ENCODE data around the gene HOXB6. TPM values are rescaled to one million over a fixed set of nuclear protein-coding genes. Genes with fewer than 3 reads are reported as not detected.

HOXB6 gene
- total and polyA plus RNA-seq, 3 experiments from 2014 or later: 0.22 to 0.37 TPM; not detected in 1

DNA sequence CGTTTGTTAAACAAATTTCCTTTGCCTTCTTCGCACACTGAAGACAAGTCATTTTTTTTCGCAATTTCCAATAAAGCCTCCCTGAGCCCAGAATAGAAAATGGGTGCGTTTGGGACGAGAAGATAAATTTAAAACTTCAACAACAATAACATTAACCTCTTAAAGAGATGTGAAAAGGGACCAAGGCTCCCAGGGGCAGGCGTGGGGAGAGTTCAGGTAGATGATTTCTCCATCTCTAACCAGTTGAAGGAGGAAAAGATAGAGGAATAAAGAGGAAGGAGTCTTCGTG is 25.4 kb downstream of the HOXB6 start:
- H3K36me3 Mint-ChIP-seq: peaks cover 0 to 5% (median 0%) of the 10 kb centered on the region in 3 donors
- H3K4me3 Mint-ChIP-seq: peak overlapping the region; percentile 87 to 98 (median 96)
- no peaks in the 10 kb centered on the region for H3K9me3 Mint-ChIP-seq
- peaks cover 34 to 54% of the 10 kb centered on the region in 2 donors for H3K27me3 Mint-ChIP-seq
- Histone ChIP-seq H3K4me3 (ENCODE audit: low read length) (no peak overlapping the region), H3K4me1 (ENCODE audit: insufficient read depth, low read length) (peaks cover 29% of the 10 kb centered on the region), H3K27ac (ENCODE audit: low read depth, low read length) (peak overlapping the region; percentile 81), H3K27me3 (ENCODE audit: insufficient read depth, low read length, poor library complexity, severe bottlenecking) (peaks cover 44% of the 10 kb centered on the region), H3K36me3 (ENCODE audit: insufficient read depth, low read length) (no peaks in the 10 kb centered on the region), H3K9me3 (ENCODE audit: low read length) (no peaks in the 10 kb centered on the region)
- ChIA-PET CTCF (interaction anchor here (1.2 kb wide), 1 partner anchor 11 kb away, joined by 3 read pairs; no protein-coding TSS in a partner anchor), POLR2A (no interaction called here)
- DNase-seq: no peak
- peaks cover 23 to 52% (median 35%) of the 10 kb centered on the region in 3 donors for H3K4me1 Mint-ChIP-seq
- H3K27ac Mint-ChIP-seq: peak overlapping the region in 1 of 8 donors; percentile 90

DNA sequence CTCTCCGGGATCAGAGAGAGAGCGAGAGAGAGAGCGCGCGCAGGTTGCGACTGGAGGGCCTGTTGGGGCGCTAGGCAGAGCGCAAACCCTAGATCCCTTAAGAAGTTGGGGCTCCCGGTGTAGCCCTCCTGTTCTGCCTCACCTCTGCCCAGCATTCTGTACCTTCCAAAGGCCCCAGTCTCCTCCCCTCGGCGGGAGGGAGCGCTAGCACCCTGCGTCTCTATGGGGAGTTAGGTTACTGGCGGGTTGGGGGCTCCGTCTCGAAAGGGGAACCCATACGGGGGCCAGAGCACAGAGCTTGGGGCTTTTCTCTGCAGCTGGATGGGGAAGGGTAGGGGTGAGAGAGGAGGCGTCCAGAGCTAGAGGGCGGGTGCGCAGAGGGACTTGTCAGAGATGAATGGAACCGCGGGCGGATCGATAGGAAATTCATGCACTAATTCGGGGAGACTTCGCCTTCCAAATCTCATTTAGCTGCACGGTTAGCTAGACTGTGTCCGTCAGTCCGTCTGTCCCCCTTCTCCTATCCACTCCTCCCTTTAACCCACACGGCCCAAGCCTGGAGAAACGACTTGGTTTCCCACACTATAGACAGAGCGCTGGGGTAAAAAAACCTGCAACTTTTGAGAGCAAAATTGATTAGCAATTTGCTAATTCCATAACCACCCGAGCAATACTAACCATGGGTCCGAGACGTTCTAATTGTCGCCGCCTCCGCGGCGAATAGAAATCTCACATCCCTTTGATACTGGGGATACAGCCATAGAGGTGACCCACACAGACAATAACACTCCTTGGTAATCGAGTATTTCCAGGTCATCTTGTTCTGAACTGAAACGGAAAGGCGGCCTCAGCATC is 25.9 kb downstream of the HOXB6 start:
- Histone ChIP-seq H3K4me1 (ENCODE audit: insufficient read depth, low read length) (peaks cover 29% of the 10 kb centered on the region), H3K27ac (ENCODE audit: low read depth, low read length) (peak overlapping the region; percentile 81), H3K36me3 (ENCODE audit: insufficient read depth, low read length) (no peaks in the 10 kb centered on the region), H3K9me3 (ENCODE audit: low read length) (no peaks in the 10 kb centered on the region), H3K27me3 (ENCODE audit: insufficient read depth, low read length, poor library complexity, severe bottlenecking) (peaks cover 44% of the 10 kb centered on the region), H3K4me3 (ENCODE audit: low read length) (peak overlapping the region; percentile 82)
- Mint-ChIP-seq H3K36me3 (peaks cover 0 to 5% (median 0%) of the 10 kb centered on the region in 3 donors), H3K27ac (peak overlapping the region in 7 of 8 donors; percentile 6 to 98 (median 85)), H3K4me3 (peak overlapping the region; percentile 87 to 98 (median 96)), H3K9me3 (no peaks in the 10 kb centered on the region), H3K27me3 (peaks cover 36 to 48% of the 10 kb centered on the region in 2 donors), H3K4me1 (peaks cover 23 to 52% (median 35%) of the 10 kb centered on the region in 3 donors)
- CTCF ChIA-PET: interaction anchor here (1.2 kb wide), 1 partner anchor 12 kb away, joined by 3 read pairs; no protein-coding TSS in a partner anchor
- POLR2A ChIA-PET: no interaction called here
- no peak for DNase-seq

DNA sequence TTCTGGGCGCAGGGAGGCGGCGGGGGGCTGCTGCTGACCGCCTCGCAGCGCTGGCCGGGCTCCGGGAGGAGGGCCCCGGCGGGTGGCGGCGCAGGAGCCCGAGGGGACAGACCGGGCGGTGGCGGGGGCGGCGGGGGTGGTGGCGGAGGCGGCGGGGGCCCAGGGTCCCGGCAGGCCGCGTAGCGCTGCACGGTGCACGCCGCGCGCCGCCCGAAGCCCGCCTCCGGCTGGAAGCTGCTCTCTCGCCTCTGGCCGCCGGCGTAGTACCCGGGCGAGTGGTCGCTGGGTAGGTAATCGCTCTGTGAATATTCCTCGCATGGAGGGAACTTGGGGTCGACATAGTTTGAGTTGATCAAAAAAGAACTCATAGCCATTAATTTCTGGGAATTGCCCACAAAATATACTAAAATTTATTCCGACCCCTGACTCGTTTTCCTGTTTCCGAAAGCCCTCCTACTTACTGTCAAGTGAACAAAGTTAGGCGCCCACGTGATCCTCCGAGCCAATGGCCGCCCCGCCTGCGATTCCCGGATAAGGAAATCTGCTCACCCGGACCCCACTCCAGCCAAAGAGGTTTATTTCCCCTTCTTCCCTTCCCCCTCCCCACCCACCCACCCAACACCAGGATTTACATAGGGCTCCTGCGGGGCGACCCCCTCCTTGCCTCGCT is 26.7 kb downstream of the HOXB6 start, which contains the start of gene HOXB4:
Gene HOXB4, minus strand, starts transcription at position 405 of the 670 bp plus-strand sequence. Its CDS starts 31 bp downstream, at position 374.
- DNase-seq: peak; percentile 65 to 85 (median 73)
- no peaks in the 10 kb centered on the region for H3K9me3 ChIP-seq (ENCODE audit: low read length)
- Mint-ChIP-seq H3K9me3 (no peaks in the 10 kb centered on the region), H3K27me3 (peaks cover 36 to 43% of the 10 kb centered on the region in 2 donors), H3K4me1 (peaks cover 23 to 55% (median 35%) of the 10 kb centered on the region in 3 donors), H3K27ac (peak within 1 kb of the TSS; percentile 6 to 98 (median 89)), H3K4me3 (peak within 1 kb of the TSS; percentile 87 to 98 (median 96)), H3K36me3 (peaks cover 0 to 7% (median 0%) of the 10 kb centered on the region in 3 donors)
- CTCF ChIA-PET: interaction anchor here (1.0 to 1.2 kb wide), 2 partner anchors 13 to 15 kb away, joined by 3 read pairs; partner anchors contain the start of gene HOXB5
- peak within 1 kb of the TSS; percentile 81 for H3K27ac ChIP-seq (ENCODE audit: low read depth, low read length)
- H3K36me3 ChIP-seq (ENCODE audit: insufficient read depth, low read length): no peaks in the 10 kb centered on the region
- peaks cover 44% of the 10 kb centered on the region for H3K27me3 ChIP-seq (ENCODE audit: insufficient read depth, low read length, poor library complexity, severe bottlenecking)
- peak within 1 kb of the TSS; percentile 82 for H3K4me3 ChIP-seq (ENCODE audit: low read length)
- H3K4me1 ChIP-seq (ENCODE audit: insufficient read depth, low read length): peaks cover 29% of the 10 kb centered on the region
- POLR2A ChIA-PET: interaction anchor here (0.6 to 1.5 kb wide), 4 partner anchors 17 to 36 kb away, joined by 3 to 4 read pairs (median 4); no protein-coding TSS in a partner anchor

DNA sequence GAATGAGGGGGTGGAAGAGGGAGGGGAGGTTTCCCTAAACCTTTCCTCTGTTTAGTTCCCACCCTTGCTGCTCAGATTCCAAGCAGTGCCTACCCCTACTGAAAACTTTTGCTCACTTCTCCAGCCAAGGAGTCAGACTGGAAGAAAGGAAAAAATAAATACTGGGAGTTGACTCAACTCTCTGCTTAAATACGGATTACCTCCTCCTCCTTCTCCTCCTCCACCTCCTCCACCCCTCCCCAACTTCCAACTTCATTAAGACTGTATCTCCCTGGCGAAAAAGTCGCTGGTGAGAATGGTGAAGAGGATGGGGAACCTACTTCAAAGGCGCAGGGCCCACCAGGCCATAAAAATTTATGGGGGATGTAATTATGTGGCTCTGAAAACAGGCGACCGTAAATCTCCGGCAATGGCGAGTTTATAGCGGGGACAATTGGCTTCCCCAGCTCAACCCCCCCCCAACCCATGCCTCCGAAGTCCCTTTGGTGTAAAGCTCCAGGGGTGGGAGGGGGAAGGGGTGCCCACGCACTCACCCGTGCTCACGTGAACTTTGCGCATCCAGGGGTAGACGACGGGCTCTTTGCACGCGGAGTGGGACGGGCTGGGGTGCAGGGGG is 27.3 kb downstream of the HOXB6 start:
- Mint-ChIP-seq H3K36me3 (peaks cover 0 to 7% (median 0%) of the 10 kb centered on the region in 3 donors), H3K27me3 (peaks cover 30 to 37% of the 10 kb centered on the region in 2 donors), H3K4me1 (peaks cover 22 to 52% (median 32%) of the 10 kb centered on the region in 3 donors), H3K4me3 (peak overlapping the region; percentile 79 to 90 (median 84)), H3K27ac (peak overlapping the region in 6 of 8 donors; percentile 24 to 88 (median 66)), H3K9me3 (no peaks in the 10 kb centered on the region)
- ChIA-PET POLR2A (interaction anchor here (0.6 to 1.5 kb wide), 4 partner anchors 18 to 36 kb away, joined by 3 to 4 read pairs (median 4); no protein-coding TSS in a partner anchor), CTCF (interaction anchor here (1.0 kb wide), 1 partner anchor 16 kb away, joined by 3 read pairs; the partner anchor contains the start of gene HOXB5)
- no peaks in the 10 kb centered on the region for H3K36me3 ChIP-seq (ENCODE audit: insufficient read depth, low read length)
- DNase-seq: peak in 1 of 5 donors; percentile 58
- peak overlapping the region; percentile 45 for H3K4me3 ChIP-seq (ENCODE audit: low read length)
- H3K27me3 ChIP-seq (ENCODE audit: insufficient read depth, low read length, poor library complexity, severe bottlenecking): peaks cover 39% of the 10 kb centered on the region
- peak overlapping the region; percentile 72 for H3K27ac ChIP-seq (ENCODE audit: low read depth, low read length)
- H3K9me3 ChIP-seq (ENCODE audit: low read length): no peaks in the 10 kb centered on the region
- peaks cover 28% of the 10 kb centered on the region for H3K4me1 ChIP-seq (ENCODE audit: insufficient read depth, low read length)

DNA sequence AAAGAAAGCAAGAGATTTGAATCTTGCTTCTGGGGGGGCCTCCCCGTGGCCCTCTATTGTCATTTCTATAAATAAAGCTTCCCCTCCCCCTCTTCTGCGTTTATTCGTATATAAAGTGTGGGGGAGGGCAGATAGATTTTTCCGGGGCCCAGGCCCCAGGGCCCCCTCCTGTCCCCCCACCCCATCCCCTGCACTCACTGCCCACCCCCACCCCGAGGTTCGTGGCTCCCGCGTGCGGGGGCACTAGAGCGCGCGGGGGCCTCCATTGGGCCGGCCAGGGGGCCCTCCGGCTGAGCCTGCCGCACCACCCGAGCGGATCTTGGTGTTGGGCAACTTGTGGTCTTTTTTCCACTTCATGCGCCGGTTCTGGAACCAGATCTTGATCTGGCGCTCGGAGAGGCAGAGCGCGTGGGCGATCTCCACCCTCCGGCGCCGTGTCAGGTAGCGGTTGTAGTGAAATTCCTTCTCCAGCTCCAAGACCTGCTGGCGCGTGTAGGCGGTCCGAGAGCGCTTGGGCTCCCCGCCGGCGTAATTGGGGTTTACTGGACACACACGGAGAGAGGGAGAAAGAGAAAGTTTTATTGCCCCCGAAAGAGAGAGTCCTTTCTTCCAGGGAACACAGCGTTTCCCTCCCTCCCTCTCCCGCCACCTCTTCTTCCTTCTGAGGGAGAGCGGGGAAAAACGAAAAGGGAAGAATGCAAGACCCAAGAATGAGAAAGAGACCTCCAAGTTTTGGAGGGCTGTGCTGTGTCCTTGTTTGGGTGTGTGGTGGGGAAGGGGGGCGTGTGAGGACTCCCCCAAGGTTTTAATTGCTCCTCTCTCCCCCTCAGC is 28.1 kb downstream of the HOXB6 start:
- Histone ChIP-seq H3K9me3 (ENCODE audit: low read length) (no peaks in the 10 kb centered on the region), H3K4me1 (ENCODE audit: insufficient read depth, low read length) (peaks cover 22% of the 10 kb centered on the region), H3K27me3 (ENCODE audit: insufficient read depth, low read length, poor library complexity, severe bottlenecking) (peaks cover 32% of the 10 kb centered on the region), H3K4me3 (ENCODE audit: low read length) (peak overlapping the region; percentile 45), H3K27ac (ENCODE audit: low read depth, low read length) (peak overlapping the region; percentile 72), H3K36me3 (ENCODE audit: insufficient read depth, low read length) (no peaks in the 10 kb centered on the region)
- CTCF ChIA-PET: interaction anchor here (1.0 kb wide), 1 partner anchor 17 kb away, joined by 3 read pairs; the partner anchor contains the start of gene HOXB5
- peaks cover 0 to 9% (median 0%) of the 10 kb centered on the region in 3 donors for H3K36me3 Mint-ChIP-seq
- peaks cover 28 to 31% of the 10 kb centered on the region in 2 donors for H3K27me3 Mint-ChIP-seq
- no peaks in the 10 kb centered on the region for H3K9me3 Mint-ChIP-seq
- DNase-seq: no peak
- peak overlapping the region in 2 of 8 donors; percentile 24 to 66 for H3K27ac Mint-ChIP-seq
- POLR2A ChIA-PET: interaction anchor here (1.0 to 1.5 kb wide), 2 partner anchors 33 to 35 kb away, joined by 4 read pairs; no protein-coding TSS in a partner anchor
- peak overlapping the region; percentile 39 to 90 (median 82) for H3K4me3 Mint-ChIP-seq
- H3K4me1 Mint-ChIP-seq: peaks cover 19 to 46% (median 29%) of the 10 kb centered on the region in 3 donors

DNA sequence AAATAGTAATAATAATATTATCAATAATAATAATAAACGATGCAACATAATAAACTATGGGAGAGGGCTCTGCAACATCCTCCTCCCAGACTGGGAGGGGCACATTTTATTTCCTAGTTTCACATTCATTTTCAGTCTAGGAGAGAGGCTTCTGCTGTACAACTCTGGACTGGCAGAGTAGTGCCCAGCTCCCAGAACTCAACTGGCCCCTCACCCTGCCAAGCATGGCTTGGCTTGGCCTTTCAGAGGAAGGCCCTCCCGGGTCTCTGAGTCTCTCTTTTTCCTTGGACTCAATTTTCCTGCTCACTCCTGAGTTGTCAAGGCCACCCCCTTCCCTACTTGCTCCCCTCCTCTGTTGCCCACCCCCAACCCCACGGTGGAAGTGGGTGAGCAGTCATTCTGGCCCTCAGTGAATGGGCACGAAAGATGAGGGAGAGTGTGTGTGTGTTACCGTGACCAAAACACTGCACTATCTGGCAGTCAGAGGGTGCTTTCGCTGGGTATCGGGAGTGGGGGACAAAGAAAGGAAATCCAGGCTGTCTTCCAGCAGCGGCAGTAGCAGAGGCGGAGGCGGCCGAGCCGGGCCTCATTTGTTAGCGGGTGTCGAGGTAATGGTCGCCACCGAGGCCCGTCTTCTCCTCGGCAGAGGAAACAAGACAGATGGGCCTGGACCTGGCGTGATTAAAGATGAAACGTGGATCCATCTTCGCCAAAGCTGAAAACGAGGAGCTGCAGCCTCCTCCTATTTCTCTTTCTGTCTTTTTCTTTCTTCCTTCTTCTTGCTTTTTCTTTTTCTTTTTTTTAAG is 28.9 kb downstream of the HOXB6 start:
- Histone ChIP-seq H3K27ac (ENCODE audit: low read depth, low read length) (peak overlapping the region; percentile 31), H3K36me3 (ENCODE audit: insufficient read depth, low read length) (no peaks in the 10 kb centered on the region), H3K9me3 (ENCODE audit: low read length) (no peaks in the 10 kb centered on the region), H3K27me3 (ENCODE audit: insufficient read depth, low read length, poor library complexity, severe bottlenecking) (peaks cover 27% of the 10 kb centered on the region), H3K4me3 (ENCODE audit: low read length) (no peak overlapping the region), H3K4me1 (ENCODE audit: insufficient read depth, low read length) (peaks cover 17% of the 10 kb centered on the region)
- POLR2A ChIA-PET: no interaction called here
- Mint-ChIP-seq H3K4me1 (peaks cover 18 to 38% (median 29%) of the 10 kb centered on the region in 3 donors), H3K27ac (no peak overlapping the region), H3K9me3 (no peaks in the 10 kb centered on the region), H3K36me3 (peaks cover 0 to 14% (median 0%) of the 10 kb centered on the region in 3 donors), H3K4me3 (peak overlapping the region in 4 of 7 donors; percentile 23 to 85 (median 58)), H3K27me3 (peaks cover 20 to 23% of the 10 kb centered on the region in 2 donors)
- CTCF ChIA-PET: no interaction called here
- no peak for DNase-seq
